ENCODE measurements around the gene RGS7BP.

DNA sequence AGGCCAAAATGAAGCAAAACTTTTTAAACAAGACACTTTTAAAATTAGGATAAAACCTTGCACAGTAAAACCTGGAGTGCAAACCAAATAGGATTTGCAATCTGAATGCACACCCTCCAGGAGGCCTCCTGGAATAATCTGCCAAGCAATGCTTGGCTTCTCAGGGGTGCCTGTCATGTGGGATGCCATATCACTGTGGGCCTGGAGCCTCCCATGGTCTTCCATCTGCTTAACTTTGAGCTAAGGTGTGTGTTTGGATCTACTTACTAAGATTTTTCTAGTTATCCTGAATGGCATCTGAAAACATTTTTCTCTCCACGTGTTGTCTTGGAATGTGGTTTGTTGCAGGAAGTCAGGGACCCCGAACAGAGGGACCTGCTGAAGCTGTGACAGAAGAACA lies 52.1 kb downstream of the RGS7BP start:
- TF ChIP-seq, protein P1, sequence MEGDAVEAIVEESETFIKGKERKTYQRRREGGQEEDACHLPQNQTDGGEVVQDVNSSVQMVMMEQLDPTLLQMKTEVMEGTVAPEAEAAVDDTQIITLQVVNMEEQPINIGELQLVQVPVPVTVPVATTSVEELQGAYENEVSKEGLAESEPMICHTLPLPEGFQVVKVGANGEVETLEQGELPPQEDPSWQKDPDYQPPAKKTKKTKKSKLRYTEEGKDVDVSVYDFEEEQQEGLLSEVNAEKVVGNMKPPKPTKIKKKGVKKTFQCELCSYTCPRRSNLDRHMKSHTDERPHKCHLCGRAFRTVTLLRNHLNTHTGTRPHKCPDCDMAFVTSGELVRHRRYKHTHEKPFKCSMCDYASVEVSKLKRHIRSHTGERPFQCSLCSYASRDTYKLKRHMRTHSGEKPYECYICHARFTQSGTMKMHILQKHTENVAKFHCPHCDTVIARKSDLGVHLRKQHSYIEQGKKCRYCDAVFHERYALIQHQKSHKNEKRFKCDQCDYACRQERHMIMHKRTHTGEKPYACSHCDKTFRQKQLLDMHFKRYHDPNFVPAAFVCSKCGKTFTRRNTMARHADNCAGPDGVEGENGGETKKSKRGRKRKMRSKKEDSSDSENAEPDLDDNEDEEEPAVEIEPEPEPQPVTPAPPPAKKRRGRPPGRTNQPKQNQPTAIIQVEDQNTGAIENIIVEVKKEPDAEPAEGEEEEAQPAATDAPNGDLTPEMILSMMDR (IDR thresholded peaks at IDR 0.05) = no peak
- TF ChIP-seq POLR2A (IDR thresholded peaks at IDR 0.05) = no peak
